DOHH2 (cell line): ENCODE results near the gene LZTR1.

Experiments
- CTCF ChIP-seq: fragments of 200-600 bp; sonication (generic); IDR thresholded peaks from one replicate; pipeline ENCODE4 v1.5.1; 2014; ENCODE audit warnings: antibody characterized with exemption, mild to moderate bottlenecking, low read depth, low read length; ENCODE audit not compliant: poor library complexity, severe bottlenecking
- EZH2phosphoT487 ChIP-seq: fragments of 200-600 bp; sonication (generic); IDR thresholded peaks from 2 replicates; pipeline ENCODE4 v1.6.1; 2017; ENCODE audit warnings: borderline replicate concordance, mild to moderate bottlenecking, antibody characterized with exemption, low read length, moderate library complexity, mixed read lengths

DNA sequence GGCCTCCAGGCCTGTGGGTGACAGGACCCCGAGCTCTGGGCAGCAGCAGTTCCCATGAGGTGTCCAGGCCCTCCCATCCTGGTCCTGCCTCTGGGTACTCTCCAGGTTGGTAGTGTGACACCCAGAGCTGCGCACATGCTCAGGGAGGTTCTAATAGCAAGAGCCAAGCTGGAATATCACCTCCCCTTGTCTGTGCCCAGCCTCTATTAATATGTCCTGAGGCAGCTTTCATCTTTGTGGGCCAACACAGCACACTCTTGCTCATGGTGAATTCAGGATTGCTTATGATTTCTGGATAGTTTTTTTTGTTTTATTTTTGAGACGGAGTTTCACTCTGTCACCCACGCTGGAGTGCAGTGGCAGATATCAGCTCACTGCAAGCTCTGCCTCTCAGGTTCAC is 36.2 kb downstream of the LZTR1 start:
- TF ChIP-seq CTCF (no peak), EZH2phosphoT487 (no peak)
